H1 (cell line): ENCODE measurements around the gene RBM19. TPM values are rescaled to one million over a fixed set of nuclear protein-coding genes. Genes with fewer than 3 reads are reported as not detected.

Source experiments
- CTCF ChIA-PET: fragments of 300-600 bp; sonication (Branson Sonifier 250); formaldehyde crosslinking; loops from one replicate; lab custom pipeline; 2021; ENCODE audit not compliant: partially characterized antibody; lab: Charles Lee
- POLR2A ChIA-PET: fragments of 300-600 bp; sonication (Branson Sonifier 250); formaldehyde crosslinking; loops from one replicate; lab custom pipeline; 2021; ENCODE audit warnings: inconsistent platforms; ENCODE audit not compliant: partially characterized antibody; lab: Charles Lee
- DNase-seq, 2 experiments: peaks; one replicate each; pipeline versions ENCODE4 v3.0.0 to v3.0.0-alpha.2; 2010 to 2022; ENCODE audit warnings: low spot score in 2 of 2, low read depth in 1 of 2, mixed read lengths in 1 of 2
- FAIRE-seq: peaks from 2 replicates; lab custom pipeline; 2011; peaks lifted over from hg19 to GRCh38; lab: Jason Lieb, UNC
- H2AFZ ChIP-seq: 2 replicates; pipeline ENCODE4 v1.8.1; 2012; ENCODE audit warnings: low read length, inconsistent platforms
- H2AK5ac ChIP-seq: 2 replicates; pipeline ENCODE4 v1.6.1; 2013; ENCODE audit warnings: low read depth, low read length
- H2BK120ac ChIP-seq: replicated peaks from 2 replicates; pipeline ENCODE3; 2013; ENCODE audit warnings: low read depth, low read length, inconsistent platforms
- H2BK12ac ChIP-seq: 2 replicates; pipeline ENCODE4 v1.6.1; 2013; ENCODE audit warnings: low read depth, low read length
- H2BK15ac ChIP-seq: 2 replicates; pipeline ENCODE4 v1.6.1; 2013; ENCODE audit warnings: low read length
- H2BK20ac ChIP-seq: 2 replicates; pipeline ENCODE4 v1.6.1; 2013; ENCODE audit warnings: low read length
- H2BK5ac ChIP-seq: 2 replicates; pipeline ENCODE4 v1.6.1; 2013; ENCODE audit warnings: low read depth, low read length
- H3K14ac ChIP-seq: 2 replicates; pipeline ENCODE4 v1.6.1; 2013; ENCODE audit warnings: inconsistent platforms; ENCODE audit not compliant: insufficient read length
- H3K18ac ChIP-seq: 2 replicates; pipeline ENCODE4 v1.6.1; 2013; ENCODE audit warnings: low read length; ENCODE audit errors: extremely low read depth
- H3K23ac ChIP-seq: 2 replicates; pipeline ENCODE4 v1.6.1; 2013; ENCODE audit warnings: inconsistent platforms; ENCODE audit not compliant: insufficient read length
- H3K23me2 ChIP-seq: 2 replicates; pipeline ENCODE4 v1.6.1; 2013; ENCODE audit warnings: low read depth, low read length
- H3K27ac ChIP-seq: 2 replicates; pipeline ENCODE4 v1.6.1; 2011; ENCODE audit warnings: low read depth, low read length, inconsistent platforms
- H3K27me3 ChIP-seq, 4 experiments: replicated peaks in 1 of 4; 1 replicate in 1 of 4; 2 replicates in 3 of 4; pipeline versions ENCODE4 v1.6.1 to v1.8.1; 2011 to 2013; ENCODE audit warnings: low read length in 3 of 4, mild to moderate bottlenecking in 3 of 4, inconsistent platforms in 2 of 4, mixed read lengths in 2 of 4, moderate library complexity in 1 of 4; ENCODE audit not compliant: control insufficient read depth in 3 of 4, insufficient read depth in 3 of 4; ENCODE audit errors: extremely low read depth in 1 of 4
- H3K36me3 ChIP-seq, 4 experiments: 2 replicates each; pipeline versions ENCODE4 v1.6.1 to v1.8.1; 2011 to 2013; ENCODE audit warnings: mild to moderate bottlenecking in 4 of 4, low read length in 3 of 4, moderate library complexity in 2 of 4, control low read depth in 1 of 4, inconsistent platforms in 1 of 4; ENCODE audit not compliant: insufficient read depth in 4 of 4, control insufficient read depth in 2 of 4
- H3K4ac ChIP-seq: replicated peaks from 2 replicates; pipeline ENCODE3; 2013; ENCODE audit warnings: low read length, low read depth, mixed read lengths, inconsistent platforms; ENCODE audit not compliant: insufficient read length
- H3K4me1 ChIP-seq, 4 experiments: replicated peaks in 1 of 4; 1 replicate in 1 of 4; 2 replicates in 3 of 4; pipeline versions ENCODE4 v1.6.1 to v1.8.1; 2011 to 2013; ENCODE audit warnings: low read length in 3 of 4, inconsistent platforms in 2 of 4, mixed read lengths in 1 of 4; ENCODE audit not compliant: insufficient read depth in 4 of 4, control insufficient read depth in 3 of 4
- H3K4me2 ChIP-seq, 2 experiments: 2 replicates each; pipeline versions ENCODE4 v1.6.1 to v1.8.1; 2011 to 2013; ENCODE audit warnings: low read depth in 2 of 2, low read length in 2 of 2, control low read depth in 1 of 2, inconsistent platforms in 1 of 2, mild to moderate bottlenecking in 1 of 2; ENCODE audit not compliant: insufficient read depth in 1 of 2
- H3K4me3 ChIP-seq, 4 experiments: fragments of 200-600, 300-600 bp in 1 of 4; sonication (generic), shearing (Covaris generic), sonication (Bioruptor Twin) in 1 of 4; 2 replicates each; pipeline versions ENCODE4 v1.5.1 to v1.8.1; 2011 to 2016; ENCODE audit warnings: low read length in 4 of 4, low read depth in 3 of 4, control low read depth in 2 of 4, inconsistent platforms in 2 of 4, mild to moderate bottlenecking in 2 of 4, mixed read lengths in 1 of 4, moderate library complexity in 1 of 4; ENCODE audit not compliant: insufficient read depth in 2 of 4; ENCODE audit errors: extremely low read depth in 1 of 4
- H3K56ac ChIP-seq: replicated peaks from 2 replicates; pipeline ENCODE3; 2013; ENCODE audit warnings: low read depth, mild to moderate bottlenecking, mixed read lengths, low read length, inconsistent platforms; ENCODE audit not compliant: insufficient read length
- H3K79me1 ChIP-seq: 2 replicates; pipeline ENCODE4 v1.6.1; 2013; ENCODE audit warnings: low read depth, low read length, control low read depth
- H3K79me2 ChIP-seq, 2 experiments: 2 replicates each; pipeline versions ENCODE4 v1.6.1 to v1.8.1; 2012 to 2013; ENCODE audit warnings: low read length in 2 of 2, mild to moderate bottlenecking in 2 of 2, inconsistent platforms in 1 of 2; ENCODE audit not compliant: insufficient read depth in 2 of 2, control insufficient read depth in 1 of 2
- H3K9ac ChIP-seq, 4 experiments: replicated peaks in 1 of 4; 1 replicate in 1 of 4; 2 replicates in 3 of 4; pipeline versions ENCODE4 v1.6.1 to v1.8.1; 2011 to 2013; ENCODE audit warnings: low read depth in 3 of 4, low read length in 3 of 4, control low read depth in 2 of 4, mild to moderate bottlenecking in 2 of 4, moderate library complexity in 2 of 4, inconsistent platforms in 1 of 4; ENCODE audit errors: extremely low read depth in 1 of 4
- H3K9me3 ChIP-seq, 2 experiments: 2 replicates each; pipeline versions ENCODE4 v1.6.1 to v1.8.1; 2012 to 2013; ENCODE audit warnings: mild to moderate bottlenecking in 2 of 2, moderate library complexity in 2 of 2, control low read depth in 1 of 2, inconsistent platforms in 1 of 2, low read depth in 1 of 2, low read length in 1 of 2, mixed read lengths in 1 of 2; ENCODE audit not compliant: insufficient read depth in 2 of 2
- H4K20me1 ChIP-seq, 2 experiments: replicated peaks in 1 of 2; 2 replicates each; pipeline versions ENCODE3 to v1.8.1; 2011 to 2013; ENCODE audit warnings: inconsistent platforms in 2 of 2, low read length in 2 of 2, mild to moderate bottlenecking in 1 of 2; ENCODE audit not compliant: insufficient read depth in 2 of 2, control insufficient read depth in 1 of 2
- H4K5ac ChIP-seq: 2 replicates; pipeline ENCODE4 v1.6.1; 2013; ENCODE audit warnings: low read length, low read depth, mixed read lengths, inconsistent platforms; ENCODE audit not compliant: insufficient read length
- H4K8ac ChIP-seq: 2 replicates; pipeline ENCODE4 v1.8.0; 2013; ENCODE audit warnings: mild to moderate bottlenecking, moderate library complexity, low read length, inconsistent platforms; ENCODE audit not compliant: insufficient read depth; ENCODE audit errors: extremely low read depth
- H4K91ac ChIP-seq: replicated peaks from 2 replicates; pipeline ENCODE3; 2013; ENCODE audit warnings: low read length, mixed read lengths, inconsistent platforms; ENCODE audit not compliant: insufficient read length
- ASH2L ChIP-seq: fragments of 200-600, 300-600 bp; sonication (generic); IDR thresholded peaks from one replicate; pipeline ENCODE4 v1.7.1; 2017; ENCODE audit warnings: low read length
- CBX5 ChIP-seq: fragments of 300-800, 300-1000 bp; sonication (generic); IDR thresholded peaks from 2 replicates; pipeline ENCODE4 v1.7.1; 2016; ENCODE audit warnings: antibody characterized with exemption, low read length, low read depth
- CREB1 ChIP-seq: IDR thresholded peaks from 2 replicates; pipeline ENCODE4 v1.6.1; 2012; ENCODE audit warnings: inconsistent platforms
- CTCF ChIP-seq, 3 experiments: IDR thresholded peaks; 1 replicate in 2 of 3; 2 replicates in 1 of 3; pipeline versions ENCODE4 v1.5.1 to v1.6.1; 2011; ENCODE audit warnings: low read length in 3 of 3, mild to moderate bottlenecking in 3 of 3, inconsistent platforms in 2 of 3, low read depth in 1 of 3, moderate library complexity in 1 of 3; ENCODE audit not compliant: insufficient read depth in 1 of 3; ENCODE audit errors: control extremely low read depth in 1 of 3
- EGR1 ChIP-seq: IDR thresholded peaks from 2 replicates; pipeline ENCODE4 v1.6.1; 2011; ENCODE audit warnings: low read depth, low read length, borderline replicate concordance
- EZH2 ChIP-seq: fragments of 200-600 bp; sonication (generic); IDR thresholded peaks from 2 replicates; pipeline ENCODE4 v1.7.1; 2012; ENCODE audit warnings: low read depth, mild to moderate bottlenecking, moderate library complexity, low read length, inconsistent platforms; ENCODE audit not compliant: severe bottlenecking
- POLR2AphosphoS5 ChIP-seq: IDR thresholded peaks from 2 replicates; pipeline ENCODE4 v1.6.1; 2011; ENCODE audit warnings: low read depth, low read length
- RAD21 ChIP-seq, 2 experiments: IDR thresholded peaks in 1 of 2; conservative IDR thresholded peaks in 1 of 2; 2 replicates each; pipeline ENCODE4 v1.6.1; 2011; ENCODE audit warnings: low read depth in 2 of 2, low read length in 2 of 2, improper control_type of control experiment in 1 of 2, inconsistent platforms in 1 of 2, mild to moderate bottlenecking in 1 of 2, moderate library complexity in 1 of 2
- WGBS, 2 experiments: shearing (Covaris generic) in 1 of 2; methylation state at CpG; one replicate each; pipeline versions ENCODE4 v1.1.6 to v1.1.7; 2013 to 2015; ENCODE audit warnings: low lambda C conversion rate in 2 of 2, mixed read lengths in 2 of 2, inconsistent platforms in 1 of 2, low coverage in 1 of 2, missing lambda C conversion rate in 1 of 2; ENCODE audit not compliant: insufficient replicate concordance in 2 of 2, insufficient coverage in 1 of 2, insufficient read length in 1 of 2; ENCODE audit errors: extremely low coverage in 1 of 2, missing lambda C conversion rate in 1 of 2; 5-methylcytosine and 5-hydroxymethylcytosine counted together
- polyA plus RNA-seq, 7 experiments: library from polyadenylated mRNA; depleted of rRNA in 3 of 7; stranded (reverse) in 5 of 7; unstranded in 2 of 7; fragments of >200 nt in 5 of 7; fragments of 200-250 nt in 2 of 7; gene quantifications; 1 replicate in 5 of 7; 2 replicates in 1 of 7; 4 replicates in 1 of 7; pipeline versions ENCODE4 v1.2.1 to v1.2.3, GENCODE V29; 2011 to 2013; ENCODE audit warnings: missing spikeins in 2 of 7, mixed read lengths in 2 of 7
- total RNA-seq: library from RNA; stranded (reverse); fragmentation: NEBNext Ultra II Directional; extraction: Animal tissue kit (Norgen Biotek cat#: 25700); gene quantifications from 2 replicates; pipeline ENCODE4 v1.2.1, GENCODE V29; 2021

The RBM19 gene
- total and polyA plus RNA-seq, 2 of the 8 experiments (the other 6 are each of a cell fraction or from before 2014, with no cell fraction given): 23.4 to 61.9 TPM

DNA sequence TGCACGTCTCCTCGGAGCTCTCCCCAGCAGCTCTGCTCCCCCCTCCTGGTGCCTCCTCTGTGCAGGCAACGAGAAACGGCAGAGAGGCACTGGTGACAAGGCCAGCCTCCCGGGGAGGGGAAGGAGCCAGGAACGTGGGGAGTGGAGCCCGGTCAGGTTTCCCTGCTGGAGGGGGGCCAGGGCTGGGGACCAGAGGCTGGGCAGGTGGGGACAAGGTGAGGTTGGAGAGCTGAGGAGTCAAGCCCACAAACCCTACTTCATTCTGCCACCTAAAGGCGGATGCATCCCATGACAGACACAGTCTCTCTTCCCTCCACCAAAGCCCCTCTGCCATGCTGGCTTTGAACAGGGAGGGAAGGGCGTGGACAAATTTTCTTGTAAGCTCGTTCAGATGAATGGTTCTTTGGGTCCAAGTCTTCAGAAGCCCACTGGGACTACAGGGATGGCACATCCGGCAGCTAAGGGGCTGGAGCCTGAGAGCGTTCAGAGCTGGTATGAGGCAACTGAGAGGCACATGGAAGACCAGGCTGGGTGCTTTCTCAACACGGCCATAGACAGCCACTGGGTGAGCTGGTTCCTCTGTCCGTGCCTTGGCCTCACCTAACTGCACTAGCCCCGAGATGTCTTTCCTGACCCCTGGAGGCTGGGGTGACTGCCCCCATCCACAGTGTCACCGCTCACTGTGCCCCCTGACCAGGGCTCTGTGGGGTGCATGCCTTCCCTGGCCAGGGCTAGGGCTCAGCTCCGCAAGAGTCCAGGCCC, 105.9 kb downstream of the RBM19 start:
- CTCF ChIA-PET: interaction anchor here (0.7 to 6.6 kb wide), 35 partner anchors 8 to 687 kb away, joined by 3 to 37 read pairs (median 5); no protein-coding TSS in a partner anchor
- H3K23me2 ChIP-seq: no peaks in the 10 kb centered on the region
- H3K18ac ChIP-seq: peak overlapping the region; percentile 87
- peaks cover 23 to 47% (median 35%) of the 10 kb centered on the region in 4 experiments for H3K4me1 ChIP-seq
- H2AFZ ChIP-seq: no peak overlapping the region
- peak overlapping the region; percentile 95 for H4K91ac ChIP-seq
- H3K27ac ChIP-seq: peak overlapping the region; percentile 67; the same call in 1 of the 2 replicates
- H2BK12ac ChIP-seq: peak overlapping the region; percentile 91
- peak overlapping the region; percentile 1 for H4K5ac ChIP-seq
- H4K20me1 ChIP-seq: no peaks in the 10 kb centered on the region
- H3K4me3 ChIP-seq: no peak overlapping the region
- H3K9me3 ChIP-seq: no peaks in the 10 kb centered on the region
- peak overlapping the region; percentile 98 for H2BK20ac ChIP-seq
- no peak overlapping the region for H3K14ac ChIP-seq
- H3K56ac ChIP-seq: no peak overlapping the region
- peak in 1 of 2 experiments; percentile 61 for DNase-seq
- no peak overlapping the region for H3K4me2 ChIP-seq
- WGBS, 2 experiments: 85% methylated on average over 13 of the region's 17 CpGs; no CpG with 5 or more reads in 1 of the 2 experiments
- no peak overlapping the region for H3K9ac ChIP-seq
- H2BK15ac ChIP-seq: no peak overlapping the region; the same call in 1 of the 2 replicates
- peak overlapping the region; percentile 15 for H3K4ac ChIP-seq
- H2BK5ac ChIP-seq: peak overlapping the region; percentile 93
- no peaks in the 10 kb centered on the region for H3K79me2 ChIP-seq
- H3K23ac ChIP-seq: no peak overlapping the region
- no peaks in the 10 kb centered on the region for H3K79me1 ChIP-seq
- peak overlapping the region; percentile 87 for H2BK120ac ChIP-seq
- H3K27me3 ChIP-seq: no peaks in the 10 kb centered on the region
- peak overlapping the region; percentile 7; the same call in 1 of the 2 replicates for H4K8ac ChIP-seq
- H3K36me3 ChIP-seq: peaks cover 0 to 4% (median 2%) of the 10 kb centered on the region in 4 experiments; a peak in 2 of 8 replicates
- H2AK5ac ChIP-seq: peak overlapping the region; percentile 96; the same call in 1 of the 2 replicates
- peak; percentile 82 for FAIRE-seq
- POLR2A ChIA-PET: interaction anchor here (0.6 to 2.9 kb wide), 11 partner anchors 10 to 91 kb away, joined by 3 to 14 read pairs (median 4); no protein-coding TSS in a partner anchor
- TF ChIP-seq ASH2L: no peak
- TF ChIP-seq CTCF (IDR thresholded peaks at IDR 0.05; ENCODE audit: control extremely low read depth in 1 of 3, insufficient read depth in 1 of 3, low read depth in 1 of 3, low read length in 3 of 3): peak; percentile 35 to 71 (median 57); a peak in 3 of 4 replicates
- TF ChIP-seq EZH2: no peak
- no peak for TF ChIP-seq EGR1
- TF ChIP-seq RAD21 (IDR thresholded peaks at IDR 0.05 in 1 of 2, conservative IDR thresholded peaks at IDR 0.05 in 1 of 2; ENCODE audit: low read depth in 2 of 2, low read length in 2 of 2): peak; percentile 58 to 67
- no peak for TF ChIP-seq CREB1
- TF ChIP-seq CBX5: no peak
- TF ChIP-seq POLR2AphosphoS5: no peak
